T-cell (primary cell): Measurements from ENCODE around the gene TMEM222. TPM values are rescaled to one million over a fixed set of nuclear protein-coding genes. Genes with fewer than 3 reads are reported as not detected.

Source experiments
- ATAC-seq, 4 experiments: fragments of 200-7000 bp in 3 of 4; fragments of 150-1000 bp in 1 of 4; cut with Tn5 transposase; replicated peaks in 1 of 4; 1 replicate in 3 of 4; 2 replicates in 1 of 4; pipeline ENCODE4 v1.10.0; 2021; ENCODE audit warnings: moderate library complexity in 3 of 4, mild to moderate bottlenecking in 2 of 4, moderate number of reproducible peaks in 1 of 4
- CTCF ChIA-PET, 2 donors: fragments of 300-600 bp; sonication (Branson Sonifier 250); formaldehyde crosslinking; loops; one replicate each; lab custom pipeline; 2022; ENCODE audit warnings: antibody characterized with exemption in 2 of 2; lab: Charles Lee
- POLR2A ChIA-PET, 2 donors: fragments of 300-600 bp; sonication (Branson Sonifier 250); formaldehyde crosslinking; loops; one replicate each; lab custom pipeline; 2022; ENCODE audit warnings: antibody characterized with exemption in 2 of 2; lab: Charles Lee
- DNase-seq, 35 experiments: peaks; one replicate each; pipeline versions ENCODE4 v3.0.0 to v3.0.0-alpha.2; 2013 to 2023
- H3K27ac ChIP-seq: one replicate; pipeline ENCODE4 v1.5.1; 2013; ENCODE audit warnings: low read length
- H3K27me3 ChIP-seq, 2 experiments: replicated peaks in 1 of 2; 1 replicate in 1 of 2; 2 replicates in 1 of 2; pipeline versions ENCODE4 v1.6.1 to v1.7.0; 2013; ENCODE audit warnings: low read length in 1 of 2, mixed read lengths in 1 of 2; ENCODE audit not compliant: control insufficient read depth in 2 of 2, insufficient read depth in 2 of 2; ENCODE audit errors: extremely low read depth in 1 of 2
- H3K36me3 ChIP-seq, 2 donors: 1 replicate in 1 of 2; 2 replicates in 1 of 2; pipeline versions ENCODE4 v1.6.1 to v1.7.0; 2013; ENCODE audit warnings: low read length in 1 of 2; ENCODE audit not compliant: control insufficient read depth in 2 of 2, insufficient read depth in 1 of 2; ENCODE audit errors: extremely low read depth in 1 of 2
- H3K4me1 ChIP-seq, 2 experiments: 1 replicate in 1 of 2; 2 replicates in 1 of 2; pipeline versions ENCODE4 v1.6.1 to v1.7.0; 2013; ENCODE audit warnings: low read length in 2 of 2, mixed read lengths in 1 of 2; ENCODE audit not compliant: insufficient read depth in 2 of 2, control insufficient read depth in 1 of 2; ENCODE audit errors: extremely low read depth in 1 of 2
- H3K4me3 ChIP-seq, 2 donors: 1 replicate in 1 of 2; 2 replicates in 1 of 2; pipeline versions ENCODE4 v1.5.1 to v1.7.0; 2013; ENCODE audit warnings: mild to moderate bottlenecking in 2 of 2, low read length in 1 of 2, moderate library complexity in 1 of 2; ENCODE audit not compliant: control insufficient read depth in 1 of 2; ENCODE audit errors: extremely low read depth in 1 of 2
- H3K9me3 ChIP-seq: 2 replicates; pipeline ENCODE4 v1.7.0; 2013
- H3K27ac Mint-ChIP-seq, 2 donors: one replicate each; pipeline ENCODE4 v1.8.0; 2020 to 2021; ENCODE audit warnings: mild to moderate bottlenecking in 2 of 2, mixed read lengths in 2 of 2
- H3K27me3 Mint-ChIP-seq, 2 donors: one replicate each; pipeline ENCODE4 v1.8.0; 2021 to 2022; ENCODE audit warnings: mixed read lengths in 2 of 2
- H3K36me3 Mint-ChIP-seq: one replicate; pipeline ENCODE4 v1.8.0; 2021; ENCODE audit warnings: mixed read lengths
- H3K4me1 Mint-ChIP-seq, 3 donors: one replicate each; pipeline ENCODE4 v1.8.0; 2020 to 2022; ENCODE audit warnings: mixed read lengths in 3 of 3, mild to moderate bottlenecking in 1 of 3
- H3K4me3 Mint-ChIP-seq, 3 donors: one replicate each; pipeline ENCODE4 v1.8.0; 2020 to 2022; ENCODE audit warnings: mild to moderate bottlenecking in 3 of 3, mixed read lengths in 3 of 3, moderate library complexity in 3 of 3
- H3K9me3 Mint-ChIP-seq, 3 donors: one replicate each; pipeline ENCODE4 v1.8.0; 2020 to 2022; ENCODE audit warnings: mixed read lengths in 3 of 3
- WGBS: methylation state at CpG from one replicate; pipeline ENCODE4 v1.1.5; 2013; ENCODE audit warnings: missing lambda C conversion rate; ENCODE audit not compliant: insufficient coverage; 5-methylcytosine and 5-hydroxymethylcytosine counted together
- total RNA-seq, 35 experiments: library from RNA in 6 of 35; stranded (reverse) in 6 of 35; fragments of 120-200 nt in 1 of 35; gene quantifications; one replicate each; pipeline versions ENCODE4 v1.2.1 to v1.2.4 and lab custom pipeline; 2013 to 2026

The TMEM222 gene
- total RNA-seq, 5 donors from 2014 or later (not counting 1 experiment from before 2014, with no cell fraction given), result 25.2 to 48.8 (median 43.7) TPM

DNA sequence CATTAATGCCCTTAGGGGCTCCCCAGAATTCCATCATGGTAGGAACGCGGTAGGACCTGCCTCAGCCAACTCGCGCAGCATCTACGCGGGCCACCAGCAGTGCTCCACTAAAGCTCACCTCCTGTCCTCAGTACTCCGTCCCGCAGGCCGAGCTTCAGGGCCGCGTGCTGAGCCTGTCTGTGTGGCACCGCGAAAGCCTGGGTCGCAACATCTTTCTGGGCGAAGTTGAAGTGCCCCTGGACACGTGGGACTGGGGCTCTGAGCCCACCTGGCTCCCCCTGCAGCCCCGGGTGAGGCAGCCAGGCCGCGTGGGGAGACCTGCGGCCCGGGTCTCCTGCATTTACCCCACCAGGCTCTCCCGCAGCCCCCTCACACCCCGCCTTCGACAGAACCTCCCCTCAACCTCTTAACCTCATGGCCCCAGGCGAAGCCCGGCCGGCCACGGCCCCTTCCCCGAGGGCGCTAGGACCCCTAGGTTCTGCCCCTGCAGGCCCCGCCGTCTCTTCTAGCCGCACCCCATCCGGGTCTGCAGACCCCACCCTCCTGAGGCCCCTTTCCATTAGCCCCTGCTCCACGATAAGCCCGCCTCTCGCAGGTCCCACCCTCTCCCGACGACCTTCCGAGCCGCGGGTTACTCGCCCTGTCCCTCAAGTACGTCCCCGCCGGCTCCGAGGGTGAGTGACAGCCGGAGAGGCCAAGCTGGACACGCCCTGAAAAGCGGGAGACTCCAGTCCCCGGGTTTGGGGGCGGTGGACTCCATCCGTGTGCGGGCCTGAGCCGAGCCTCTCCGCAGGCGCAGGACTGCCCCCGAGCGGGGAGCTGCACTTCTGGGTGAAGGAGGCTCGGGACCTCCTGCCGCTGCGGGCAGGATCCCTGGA is 28.9 kb downstream of the TMEM222 start:
- Mint-ChIP-seq H3K36me3 (peaks cover 9% of the 10 kb centered on the region), H3K4me1 (peaks cover 20 to 29% (median 21%) of the 10 kb centered on the region in 3 donors), H3K27ac (peak overlapping the region in 1 of 2 donors; percentile 11), H3K9me3 (no peaks in the 10 kb centered on the region), H3K27me3 (no peaks in the 10 kb centered on the region), H3K4me3 (no peak overlapping the region)
- no peaks in the 10 kb centered on the region for H3K27me3 ChIP-seq
- H3K4me1 ChIP-seq, result peaks cover 2 to 41% of the 10 kb centered on the region in 2 experiments
- no peak overlapping the region for H3K27ac ChIP-seq
- DNase-seq, result no peak
- ATAC-seq, result no peak
- H3K4me3 ChIP-seq, result no peak overlapping the region
- POLR2A ChIA-PET, result interaction anchor here in 1 of 2 donors (0.9 kb wide), 1 partner anchor 9 kb away, joined by 3 read pairs; the partner anchor contains the start of gene SYTL1
- WGBS, result 97% methylated on average over 51 of the region's 62 CpGs
- H3K9me3 ChIP-seq, result no peaks in the 10 kb centered on the region
- H3K36me3 ChIP-seq, result peaks cover 28 to 51% of the 10 kb centered on the region in 2 donors
- CTCF ChIA-PET, result interaction anchor here in 1 of 2 donors (1.0 kb wide), 1 partner anchor 50 kb away, joined by 3 read pairs; no protein-coding TSS in a partner anchor

DNA sequence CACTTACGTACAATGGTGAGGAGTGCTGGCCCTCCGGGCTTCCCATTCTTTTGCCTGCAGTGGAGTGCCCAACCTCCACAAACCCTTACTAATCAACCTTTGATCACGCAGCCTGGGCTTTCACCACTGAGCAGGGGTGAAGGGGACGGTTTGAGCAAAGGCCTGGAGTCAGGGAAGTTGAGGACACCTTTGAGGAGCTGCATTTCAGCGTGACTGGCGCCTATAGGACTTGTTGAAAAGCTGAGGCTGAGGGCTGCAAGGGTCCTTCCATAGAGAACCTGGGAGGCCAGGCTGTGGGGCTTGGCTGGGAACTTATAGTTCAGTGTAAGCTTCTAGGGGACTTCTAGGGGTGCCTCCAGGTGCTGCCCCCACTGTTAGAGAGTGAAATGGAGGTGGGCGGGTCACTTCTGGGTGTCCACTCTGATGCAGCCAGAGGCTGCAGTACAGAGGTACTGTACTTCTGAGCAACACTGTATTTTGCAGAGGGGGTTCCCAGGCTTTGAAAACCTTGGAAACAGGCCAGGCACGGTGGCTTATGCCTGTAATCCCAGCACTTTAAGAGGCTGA is 29.7 kb downstream of the TMEM222 start:
- no peak overlapping the region for H3K4me3 ChIP-seq
- H3K27me3 ChIP-seq, result no peaks in the 10 kb centered on the region
- no peak overlapping the region for H3K27ac ChIP-seq
- DNase-seq (no peak), ATAC-seq (no peak)
- Mint-ChIP-seq H3K27ac (no peak overlapping the region), H3K4me3 (no peak overlapping the region), H3K36me3 (peaks cover 4% of the 10 kb centered on the region), H3K4me1 (peaks cover 17 to 30% (median 21%) of the 10 kb centered on the region in 3 donors), H3K27me3 (no peaks in the 10 kb centered on the region), H3K9me3 (no peaks in the 10 kb centered on the region)
- no peaks in the 10 kb centered on the region for H3K9me3 ChIP-seq
- ChIA-PET CTCF (no interaction called here), POLR2A (no interaction called here)
- peaks cover 2 to 42% of the 10 kb centered on the region in 2 experiments for H3K4me1 ChIP-seq
- H3K36me3 ChIP-seq, result peaks cover 28 to 44% of the 10 kb centered on the region in 2 donors
- 96% methylated on average over 5 of the region's 8 CpGs for WGBS

DNA sequence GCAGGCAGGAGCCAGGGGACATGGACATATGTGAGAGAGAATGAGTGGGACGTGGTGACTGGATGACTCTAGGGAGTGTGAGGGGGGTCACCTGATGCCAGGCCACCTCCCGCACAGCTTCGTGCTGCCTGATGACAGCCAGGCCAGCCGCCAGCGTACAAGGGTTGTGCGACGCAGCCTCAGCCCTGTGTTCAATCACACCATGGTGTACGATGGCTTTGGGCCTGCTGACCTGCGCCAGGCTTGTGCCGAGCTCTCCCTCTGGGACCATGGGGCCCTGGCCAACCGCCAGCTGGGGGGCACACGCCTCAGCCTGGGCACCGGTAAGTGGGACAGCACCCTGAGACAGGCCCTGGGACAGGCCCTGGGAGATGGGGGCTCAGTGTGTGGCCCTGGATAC is 31.2 kb downstream of the TMEM222 start:
- H3K27ac ChIP-seq, result no peak overlapping the region
- Mint-ChIP-seq H3K9me3 (no peaks in the 10 kb centered on the region), H3K4me1 (peaks cover 17 to 35% (median 24%) of the 10 kb centered on the region in 3 donors), H3K36me3 (no peaks in the 10 kb centered on the region), H3K27me3 (no peaks in the 10 kb centered on the region), H3K27ac (no peak overlapping the region), H3K4me3 (no peak overlapping the region)
- DNase-seq (no peak), ATAC-seq (no peak)
- H3K27me3 ChIP-seq, result no peaks in the 10 kb centered on the region
- H3K4me3 ChIP-seq, result no peak overlapping the region
- 95% methylated on average over 13 of the region's 13 CpGs for WGBS
- no peaks in the 10 kb centered on the region for H3K9me3 ChIP-seq
- POLR2A ChIA-PET, result no interaction called here
- H3K36me3 ChIP-seq, result peaks cover 24 to 31% of the 10 kb centered on the region in 2 donors
- CTCF ChIA-PET, result no interaction called here
- peaks cover 4 to 45% of the 10 kb centered on the region in 2 experiments for H3K4me1 ChIP-seq

DNA sequence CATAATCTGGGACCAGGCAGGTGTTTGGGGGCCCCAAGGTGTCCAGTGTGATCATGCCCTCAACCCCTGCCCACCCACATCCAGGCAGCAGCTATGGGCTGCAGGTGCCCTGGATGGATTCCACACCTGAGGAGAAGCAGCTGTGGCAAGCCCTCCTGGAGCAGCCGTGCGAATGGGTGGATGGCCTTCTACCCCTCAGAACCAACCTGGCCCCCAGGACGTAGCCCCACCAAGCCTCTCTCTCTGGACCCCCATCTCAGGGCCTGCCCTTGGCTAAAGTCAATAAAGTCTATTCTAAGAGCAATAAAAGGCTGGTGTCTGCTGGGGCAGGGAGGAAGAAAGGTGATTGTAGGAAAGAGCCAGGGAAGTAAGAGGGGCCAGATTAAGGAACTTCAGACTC is 31.7 kb downstream of the TMEM222 start:
- Mint-ChIP-seq H3K36me3 (no peaks in the 10 kb centered on the region), H3K27me3 (no peaks in the 10 kb centered on the region), H3K4me1 (peaks cover 17 to 38% (median 24%) of the 10 kb centered on the region in 3 donors), H3K9me3 (no peaks in the 10 kb centered on the region), H3K4me3 (no peak overlapping the region), H3K27ac (peak overlapping the region in 1 of 2 donors; percentile 25)
- DNase-seq (no peak), ATAC-seq (no peak)
- Histone ChIP-seq H3K4me3 (no peak overlapping the region), H3K4me1 (peaks cover 4 to 49% of the 10 kb centered on the region in 2 experiments), H3K27me3 (no peaks in the 10 kb centered on the region), H3K9me3 (no peaks in the 10 kb centered on the region), H3K27ac (no peak overlapping the region), H3K36me3 (peaks cover 24 to 31% of the 10 kb centered on the region in 2 donors)
- no CpG with 5 or more reads among the region's 3 CpGs for WGBS
- POLR2A ChIA-PET, result no interaction called here
- CTCF ChIA-PET, result interaction anchor here in 1 of 2 donors (0.7 kb wide), 2 partner anchors 37 to 215 kb away, joined by 3 to 5 read pairs; no protein-coding TSS in a partner anchor

DNA sequence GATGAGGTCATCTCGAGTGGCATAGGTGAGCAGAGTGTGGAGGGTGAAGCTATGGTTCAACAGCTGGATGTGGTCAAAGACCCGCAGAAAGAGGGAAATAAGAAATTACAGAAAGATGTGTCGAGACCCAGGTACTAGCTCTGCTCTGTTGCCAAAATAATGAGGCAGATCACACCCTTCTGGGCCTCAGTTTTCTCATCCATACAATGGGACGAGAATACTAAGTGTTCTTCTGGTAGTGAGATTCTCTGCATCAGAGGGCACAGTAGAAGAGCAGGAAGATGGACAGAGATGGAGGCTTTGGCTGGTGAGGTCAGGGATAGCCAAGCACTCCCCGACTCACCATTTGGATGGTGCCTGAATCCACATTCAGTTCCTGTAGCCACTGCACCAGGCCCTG is 33.7 kb downstream of the TMEM222 start:
- ChIA-PET CTCF (interaction anchor here (0.6 to 2.1 kb wide), 4 partner anchors 14 to 41 kb away, joined by 3 to 6 read pairs (median 3); partner anchors contain the start of gene SYTL1 (in 1 of the 2)), POLR2A (interaction anchor here in 1 of 2 donors (0.5 kb wide), 1 partner anchor 404 kb away, joined by 4 read pairs; no protein-coding TSS in a partner anchor)
- Mint-ChIP-seq H3K9me3 (no peaks in the 10 kb centered on the region), H3K4me1 (peaks cover 33 to 50% (median 40%) of the 10 kb centered on the region in 3 donors), H3K27ac (peak overlapping the region; percentile 65 to 74), H3K27me3 (no peaks in the 10 kb centered on the region), H3K4me3 (peak overlapping the region in 2 of 3 donors; percentile 75 to 80), H3K36me3 (no peaks in the 10 kb centered on the region)
- H3K27ac ChIP-seq, result peak overlapping the region; percentile 62
- DNase-seq, result no peak
- ATAC-seq, result no peak
- peaks cover 8 to 57% of the 10 kb centered on the region in 2 experiments for H3K4me1 ChIP-seq
- H3K36me3 ChIP-seq, result peaks cover 15 to 20% of the 10 kb centered on the region in 2 donors
- 74% methylated on average over 4 of the region's 5 CpGs for WGBS
- H3K27me3 ChIP-seq, result no peaks in the 10 kb centered on the region
- H3K9me3 ChIP-seq, result no peaks in the 10 kb centered on the region
- no peak overlapping the region for H3K4me3 ChIP-seq

DNA sequence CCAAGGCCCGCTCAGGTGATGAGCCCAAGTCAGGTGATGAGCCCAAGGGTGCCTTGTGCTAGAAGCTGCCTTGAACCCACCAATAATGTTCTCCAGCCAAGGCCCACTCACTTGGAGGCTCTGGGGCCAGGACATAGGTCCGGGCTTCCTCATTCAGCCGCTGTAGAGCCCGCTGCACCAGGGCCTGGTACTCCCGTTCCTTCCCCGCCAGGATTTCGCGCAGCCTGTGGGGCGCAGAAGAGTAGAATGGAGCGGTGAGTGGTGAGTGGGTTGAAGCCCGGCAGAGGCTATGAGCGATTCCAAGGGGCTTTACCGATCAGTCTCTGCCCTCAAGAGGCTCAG is 34.3 kb downstream of the TMEM222 start:
- peak overlapping the region; percentile 10 to 61 for H3K4me3 ChIP-seq
- H3K36me3 ChIP-seq, result peaks cover 12 to 15% of the 10 kb centered on the region in 2 donors
- H3K4me3 Mint-ChIP-seq, result peak overlapping the region; percentile 75 to 80 (median 75)
- no peaks in the 10 kb centered on the region for H3K9me3 Mint-ChIP-seq
- ATAC-seq (no peak), DNase-seq (no peak)
- peaks cover 33 to 50% (median 40%) of the 10 kb centered on the region in 3 donors for H3K4me1 Mint-ChIP-seq
- H3K27ac ChIP-seq, result peak overlapping the region; percentile 62
- H3K4me1 ChIP-seq, result peaks cover 8 to 60% of the 10 kb centered on the region in 2 experiments
- 90% methylated on average over 10 of the region's 13 CpGs for WGBS
- POLR2A ChIA-PET, result no interaction called here
- no peaks in the 10 kb centered on the region for H3K27me3 ChIP-seq
- no peaks in the 10 kb centered on the region for H3K9me3 ChIP-seq
- no peaks in the 10 kb centered on the region for H3K27me3 Mint-ChIP-seq
- H3K36me3 Mint-ChIP-seq, result no peaks in the 10 kb centered on the region
- H3K27ac Mint-ChIP-seq, result peak overlapping the region; percentile 74 to 86
- CTCF ChIA-PET, result interaction anchor here in 1 of 2 donors (1.4 to 1.9 kb wide), 3 partner anchors 10 to 35 kb away, joined by 3 to 9 read pairs (median 5); partner anchors contain the start of genes MAP3K6 and SYTL1
